ENCODE measurements around the gene TLE1.
A peak's percentile ranks its signal among the peaks of the same experiment; 100 is the strongest.

TLE1 gene

DNA sequence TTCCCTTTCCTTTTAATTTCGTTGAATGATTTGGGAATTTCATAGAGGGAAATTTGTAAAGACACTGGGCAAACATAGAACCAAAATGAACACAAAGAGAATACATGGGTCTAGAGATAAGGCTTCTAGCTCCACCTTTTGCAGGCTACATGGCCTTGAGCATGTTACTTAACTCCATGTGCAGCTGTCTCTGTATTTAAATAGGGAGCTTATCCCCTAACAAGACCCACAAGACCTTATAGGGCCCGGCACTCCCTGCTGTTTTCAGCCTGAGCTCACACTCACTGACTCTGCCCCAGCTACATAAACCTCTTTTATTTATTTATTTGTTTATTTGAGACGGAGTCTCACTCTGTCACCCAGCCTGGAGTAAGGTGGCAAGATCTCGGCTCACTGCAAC is 30.6 kb upstream of the TLE1 start:
- no peak for DNase-seq (ENCODE audit: low read depth)
- no peak overlapping the region for H3K4me3 ChIP-seq (replicated peaks; ENCODE audit: low read depth, low read length)
- TF ChIP-seq CTCF (IDR thresholded peaks at IDR 0.05; ENCODE audit: low read length, missing control alignments) = no peak

DNA sequence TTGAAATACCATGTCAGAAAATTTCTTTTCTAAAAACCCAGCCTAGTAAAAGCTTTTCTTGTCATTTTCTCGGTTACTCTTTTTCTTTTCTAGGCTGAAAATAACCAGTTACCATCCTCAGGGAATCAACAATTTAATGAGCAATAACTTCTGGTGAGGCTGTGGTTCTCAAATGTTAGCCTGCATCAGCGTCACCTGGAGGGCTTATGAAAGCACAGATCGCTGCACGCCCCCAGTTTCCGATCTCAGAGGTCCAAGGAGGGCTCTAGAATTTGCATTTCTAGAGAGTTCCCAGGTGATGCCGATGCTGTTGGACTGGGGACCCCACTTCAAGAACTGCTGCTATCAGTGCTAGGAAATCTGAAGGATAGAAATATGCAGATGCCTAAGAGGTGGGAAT is 28.9 kb upstream of the TLE1 start:
- no peak for TF ChIP-seq CTCF (IDR thresholded peaks at IDR 0.05; ENCODE audit: low read length, missing control alignments)
- H3K4me3 ChIP-seq (replicated peaks; ENCODE audit: low read depth, low read length) = no peak overlapping the region
- no peak for DNase-seq (ENCODE audit: low read depth)

DNA sequence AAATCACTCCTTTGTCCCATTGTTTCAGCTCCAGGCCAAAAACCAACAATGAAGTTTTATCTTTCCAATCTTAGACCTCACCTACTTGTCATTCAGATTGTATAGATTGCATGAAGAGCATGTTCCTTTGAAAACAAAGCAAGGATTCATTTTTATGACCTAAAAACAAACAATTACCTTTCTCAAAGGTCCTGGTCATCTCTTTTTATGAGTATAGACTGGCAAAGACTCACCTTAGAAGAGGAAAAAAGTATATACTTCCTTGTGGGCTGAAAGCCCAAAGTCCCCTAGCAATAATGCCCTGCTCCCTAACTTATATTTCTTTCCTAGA is 28.4 kb upstream of the TLE1 start:
- no peak for DNase-seq (ENCODE audit: low read depth)
- no peak overlapping the region for H3K4me3 ChIP-seq (replicated peaks; ENCODE audit: low read depth, low read length)
- no peak for TF ChIP-seq CTCF (IDR thresholded peaks at IDR 0.05; ENCODE audit: low read length, missing control alignments)

DNA sequence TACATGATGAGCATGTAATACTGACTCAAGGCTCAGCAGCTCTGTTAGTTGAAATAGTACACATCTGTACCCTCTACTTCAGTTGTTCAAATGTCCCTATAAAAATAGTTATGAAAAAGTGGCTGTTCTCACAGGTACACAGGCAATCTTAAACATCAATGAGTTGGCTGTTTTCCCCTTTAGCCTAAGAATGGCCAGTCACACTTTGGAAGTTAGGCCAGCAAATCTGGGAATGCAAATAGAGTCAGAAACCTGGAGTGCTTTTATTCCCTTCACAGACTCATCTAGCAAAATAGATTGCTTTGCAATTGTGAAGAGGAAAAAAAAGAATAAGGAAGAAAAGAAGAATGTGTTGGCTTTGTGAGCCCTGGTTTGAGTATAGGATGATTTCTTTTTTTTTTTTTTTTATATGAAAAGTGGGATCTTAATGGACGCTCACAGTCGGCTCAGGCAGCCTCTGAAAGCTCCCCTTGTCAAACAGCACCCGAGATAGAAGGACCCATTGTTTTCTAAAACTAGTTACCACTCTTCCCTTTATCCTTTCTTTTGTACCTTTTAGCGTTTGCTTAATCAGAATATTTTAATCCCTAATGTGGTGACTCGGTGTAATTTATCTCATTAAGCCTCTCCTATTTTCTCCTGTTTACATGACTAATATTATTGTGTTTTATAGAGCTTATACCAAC is 27.9 kb upstream of the TLE1 start:
- H3K4me3 ChIP-seq (replicated peaks; ENCODE audit: low read depth, low read length) = no peak overlapping the region
- DNase-seq (ENCODE audit: low read depth) = no peak
- TF ChIP-seq CTCF (IDR thresholded peaks at IDR 0.05; ENCODE audit: low read length, missing control alignments) = no peak

DNA sequence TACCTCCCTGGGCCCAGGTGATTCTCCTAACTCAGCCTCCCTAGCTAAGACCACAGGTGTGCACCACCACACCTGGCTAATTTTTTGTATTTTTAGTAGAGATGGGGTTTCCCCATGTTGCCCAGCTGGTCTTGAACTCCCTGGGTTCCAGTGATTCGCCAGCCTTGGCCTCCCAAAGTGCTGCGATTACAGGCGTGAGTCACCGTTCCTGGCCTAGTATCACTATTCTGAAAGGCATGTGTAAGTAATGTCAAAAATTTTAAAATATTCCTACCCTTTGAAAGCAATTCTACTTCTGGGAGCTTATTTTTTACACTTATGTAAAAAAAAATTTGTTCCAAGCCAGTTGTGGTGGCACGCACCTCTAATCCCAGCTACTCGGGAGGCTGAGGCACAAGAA is 27.1 kb upstream of the TLE1 start:
- TF ChIP-seq CTCF (IDR thresholded peaks at IDR 0.05; ENCODE audit: low read length, missing control alignments) = no peak
- no peak overlapping the region for H3K4me3 ChIP-seq (replicated peaks; ENCODE audit: low read depth, low read length)
- peak; percentile 6 for DNase-seq (ENCODE audit: low read depth)

DNA sequence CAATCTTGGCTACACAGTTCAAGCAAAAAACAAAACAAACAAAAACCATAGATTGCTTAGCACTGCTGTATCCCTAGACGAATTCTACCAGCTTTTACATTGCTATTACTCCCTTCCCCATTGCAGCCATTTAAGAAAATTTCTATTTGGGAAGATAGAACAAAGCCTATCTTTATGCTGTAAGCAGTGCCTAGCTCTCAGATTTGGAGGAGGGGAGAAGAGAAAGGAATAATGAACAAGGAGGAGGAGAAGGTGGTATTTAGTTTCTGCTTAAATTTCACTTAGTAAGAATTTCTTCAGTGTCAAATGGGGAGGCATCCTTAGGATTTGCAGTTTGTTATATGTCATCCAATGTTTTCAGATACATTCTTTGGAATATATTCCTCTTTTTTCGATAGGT is 16.2 kb upstream of the TLE1 start:
- no peak for TF ChIP-seq CTCF (IDR thresholded peaks at IDR 0.05; ENCODE audit: low read length, missing control alignments)
- no peak for DNase-seq (ENCODE audit: low read depth)
- no peak overlapping the region for H3K4me3 ChIP-seq (replicated peaks; ENCODE audit: low read depth, low read length)

DNA sequence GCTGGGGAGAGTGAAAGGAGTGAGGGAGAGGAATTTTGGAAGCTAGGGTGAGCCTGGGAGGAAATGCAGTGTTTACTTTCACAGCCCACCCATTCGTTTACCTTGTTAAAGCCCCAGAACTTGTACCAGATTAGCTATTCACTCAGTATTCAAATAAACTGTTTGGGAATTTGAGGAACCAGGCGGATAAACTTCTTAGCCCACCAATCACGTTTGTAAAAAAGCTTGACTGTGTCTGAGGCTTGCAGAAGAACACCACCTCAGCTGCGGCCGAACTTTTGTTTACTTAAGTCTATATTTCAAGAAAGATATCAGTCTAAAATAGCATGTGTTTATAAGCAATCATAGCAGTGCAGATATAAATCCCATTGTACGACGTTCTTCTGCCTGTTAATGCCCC is 5.2 kb upstream of the TLE1 start:
- H3K4me3 ChIP-seq (replicated peaks; ENCODE audit: low read depth, low read length) = no peak overlapping the region
- DNase-seq (ENCODE audit: low read depth) = no peak
- TF ChIP-seq CTCF (IDR thresholded peaks at IDR 0.05; ENCODE audit: low read length, missing control alignments) = no peak
